HAP-1 (cell line): ENCODE data around the gene TMTC4.
"Not testable (repeated sequence)": the region's sequence is repeated elsewhere in the genome, so short reads cannot be mapped to it uniquely, and the experiment has no call there.

Experiments used
- DNase-seq, 2 experiments: peaks; one replicate each; pipeline ENCODE4 v3.0.0-alpha.2; 2016 to 2020; ENCODE audit warnings: low spot score in 2 of 2
- H3K27me3 ChIP-seq: fragments of 250-450 bp; sonication (Bioruptor Pico); 2 replicates; pipeline ENCODE4 v1.5.1; 2020; ENCODE audit warnings: low read depth, mild to moderate bottlenecking, moderate library complexity
- H3K36me3 ChIP-seq: fragments of 250-450 bp; sonication (Bioruptor Pico); replicated peaks from 2 replicates; pipeline ENCODE4 v1.5.1; 2020; ENCODE audit warnings: mild to moderate bottlenecking
- H3K4me1 ChIP-seq: fragments of 250-450 bp; sonication (Bioruptor Pico); 2 replicates; pipeline ENCODE4 v1.5.1; 2020; ENCODE audit warnings: mild to moderate bottlenecking
- H3K4me3 ChIP-seq: fragments of 250-450 bp; sonication (Bioruptor Pico); 2 replicates; pipeline ENCODE4 v1.5.1; 2020; ENCODE audit warnings: mild to moderate bottlenecking, moderate library complexity
- H3K9me3 ChIP-seq: fragments of 250-450 bp; sonication (Bioruptor Pico); 2 replicates; pipeline ENCODE4 v1.5.1; 2020; ENCODE audit warnings: mild to moderate bottlenecking, moderate library complexity
- in situ Hi-C: fragments of 300-500 bp; cut with MboI; formaldehyde crosslinking; loops from 3 replicates; pipeline ENCODE4 v1.14.3; 2020; ENCODE audit warnings: low sequenced_read_pairs, inconsistent platforms, mixed read lengths

The TMTC4 gene

GRCh38 chr13:100581030-100581429, 93.6 kb downstream of the TMTC4 start:
- in situ Hi-C loops, result no loop called here
- no peaks in the 10 kb centered on the region for H3K27me3 ChIP-seq

GRCh38 chr13:100580045-100580444, 94.5 kb downstream of the TMTC4 start:
- Histone ChIP-seq H3K27me3 (no peaks in the 10 kb centered on the region), H3K9me3 (no peaks in the 10 kb centered on the region), H3K4me1 (peaks cover 2% of the 10 kb centered on the region), H3K36me3 (no peaks in the 10 kb centered on the region), H3K4me3 (no peak overlapping the region)
- in situ Hi-C loops, result no loop called here
- no peak for DNase-seq

More at GRCh38 chr13:100581030-100581429, 93.6 kb downstream of the TMTC4 start:
- H3K36me3 ChIP-seq, result no peaks in the 10 kb centered on the region
- DNase-seq, result no peak
- no peaks in the 10 kb centered on the region for H3K9me3 ChIP-seq
- no peaks in the 10 kb centered on the region for H3K4me1 ChIP-seq
- H3K4me3 ChIP-seq, result no peak overlapping the region

GRCh38 chr13:100577239-100577638, 97.4 kb downstream of the TMTC4 start:
- H3K4me3 ChIP-seq, H3K36me3 ChIP-seq, H3K27me3 ChIP-seq, DNase-seq, in situ Hi-C loops, H3K4me1 ChIP-seq, H3K9me3 ChIP-seq: not testable (repeated sequence)

- peak; percentile 73 to 84 for DNase-seq
- in situ Hi-C loops, result no loop called here
- no peak overlapping the region for H3K4me3 ChIP-seq
- H3K36me3 ChIP-seq, result no peaks in the 10 kb centered on the region
- H3K4me1 ChIP-seq, result peaks cover 3% of the 10 kb centered on the region
- no peaks in the 10 kb centered on the region for H3K27me3 ChIP-seq
- peaks cover 7% of the 10 kb centered on the region; the same call in 1 of the 2 replicates for H3K9me3 ChIP-seq
These were observed 101.5 kb downstream of the TMTC4 start for GRCh38 chr13:100573121-100573520.

GRCh38 chr13:100566543-100566942, 108.1 kb downstream of the TMTC4 start:
- in situ Hi-C loops, result no loop called here
- Histone ChIP-seq H3K36me3 (no peaks in the 10 kb centered on the region), H3K4me3 (no peak overlapping the region), H3K27me3 (no peaks in the 10 kb centered on the region), H3K9me3 (peaks cover 7% of the 10 kb centered on the region; the same call in 1 of the 2 replicates), H3K4me1 (no peaks in the 10 kb centered on the region)
- no peak for DNase-seq

GRCh38 chr13:100565286-100565685, 109.3 kb downstream of the TMTC4 start:
- in situ Hi-C loops, result no loop called here
- peaks cover 7% of the 10 kb centered on the region; the same call in 1 of the 2 replicates for H3K9me3 ChIP-seq
- H3K4me1 ChIP-seq, result no peaks in the 10 kb centered on the region
- no peak for DNase-seq
- H3K4me3 ChIP-seq, result no peak overlapping the region
- H3K36me3 ChIP-seq, result no peaks in the 10 kb centered on the region
- H3K27me3 ChIP-seq, result no peaks in the 10 kb centered on the region

- no peak for DNase-seq
- no peaks in the 10 kb centered on the region for H3K36me3 ChIP-seq
These were observed 110.0 kb downstream of the TMTC4 start for GRCh38 chr13:100564444-100565223.

GRCh38 chr13:100563779-100564178, 110.8 kb downstream of the TMTC4 start:
- H3K36me3 ChIP-seq, result no peaks in the 10 kb centered on the region
- H3K4me3 ChIP-seq, result no peak overlapping the region
- in situ Hi-C loops, result no loop called here

More at GRCh38 chr13:100564444-100565223, 110.0 kb downstream of the TMTC4 start:
- no peaks in the 10 kb centered on the region for H3K4me1 ChIP-seq
- no peak overlapping the region for H3K4me3 ChIP-seq
- in situ Hi-C loops, result no loop called here
- H3K27me3 ChIP-seq, result no peaks in the 10 kb centered on the region
- H3K9me3 ChIP-seq, result peaks cover 7% of the 10 kb centered on the region; the same call in 1 of the 2 replicates

GRCh38 chr13:100561599-100562204, 112.9 kb downstream of the TMTC4 start:
- no peak overlapping the region for H3K4me3 ChIP-seq
- in situ Hi-C loops, result no loop called here

More at GRCh38 chr13:100563779-100564178, 110.8 kb downstream of the TMTC4 start:
- Histone ChIP-seq H3K4me1 (no peaks in the 10 kb centered on the region), H3K9me3 (no peaks in the 10 kb centered on the region), H3K27me3 (no peaks in the 10 kb centered on the region)
- DNase-seq, result no peak

GRCh38 chr13:100561158-100561499, 113.5 kb downstream of the TMTC4 start:
- Histone ChIP-seq H3K9me3 (no peaks in the 10 kb centered on the region), H3K4me1 (no peaks in the 10 kb centered on the region), H3K36me3 (no peaks in the 10 kb centered on the region), H3K4me3 (no peak overlapping the region), H3K27me3 (no peaks in the 10 kb centered on the region)
- in situ Hi-C loops, result no loop called here
- no peak for DNase-seq

More at GRCh38 chr13:100561599-100562204, 112.9 kb downstream of the TMTC4 start:
- H3K27me3 ChIP-seq, result no peaks in the 10 kb centered on the region
- H3K9me3 ChIP-seq, result no peaks in the 10 kb centered on the region
- no peaks in the 10 kb centered on the region for H3K4me1 ChIP-seq
- no peaks in the 10 kb centered on the region for H3K36me3 ChIP-seq
- no peak for DNase-seq

- H3K9me3 ChIP-seq, result no peaks in the 10 kb centered on the region
- H3K4me3 ChIP-seq, result no peak overlapping the region
- H3K4me1 ChIP-seq, result no peaks in the 10 kb centered on the region
- no peaks in the 10 kb centered on the region for H3K27me3 ChIP-seq
- in situ Hi-C loops, result no loop called here
- DNase-seq, result no peak
- no peaks in the 10 kb centered on the region for H3K36me3 ChIP-seq
These were observed 114.0 kb downstream of the TMTC4 start for GRCh38 chr13:100560498-100561157.

- no peaks in the 10 kb centered on the region for H3K9me3 ChIP-seq
- no peak for DNase-seq
- no peaks in the 10 kb centered on the region for H3K36me3 ChIP-seq
- H3K4me3 ChIP-seq, result no peak overlapping the region
- in situ Hi-C loops, result no loop called here
- no peaks in the 10 kb centered on the region for H3K27me3 ChIP-seq
- no peaks in the 10 kb centered on the region for H3K4me1 ChIP-seq
These were observed 114.7 kb downstream of the TMTC4 start for GRCh38 chr13:100559886-100560285.
